ENCODE data around the gene SPSB3.

The SPSB3 gene

GRCh38 chr16:1790261-1790610 lies 7.9 kb upstream of the SPSB3 start:
- in situ Hi-C loops (cut with MboI; ENCODE audit: low sequenced_read_pairs): no loop called here

GRCh38 chr16:1789643-1790045 lies 7.3 kb upstream of the SPSB3 start:
- in situ Hi-C loops (cut with MboI; ENCODE audit: low sequenced_read_pairs): no loop called here

GRCh38 chr16:1788708-1789100 lies 6.3 kb upstream of the SPSB3 start:
- in situ Hi-C loops (cut with MboI; ENCODE audit: low sequenced_read_pairs): no loop called here

- in situ Hi-C loops (cut with MboI; ENCODE audit: low sequenced_read_pairs): no loop called here
Measured at GRCh38 chr16:1788095-1788707, 5.8 kb upstream of the SPSB3 start.

- in situ Hi-C loops (cut with MboI; ENCODE audit: low sequenced_read_pairs): no loop called here
Measured at GRCh38 chr16:1787322-1788094, 5.1 kb upstream of the SPSB3 start.

GRCh38 chr16:1787056-1787321 lies 4.6 kb upstream of the SPSB3 start:
- in situ Hi-C loops (cut with MboI; ENCODE audit: low sequenced_read_pairs): no loop called here

GRCh38 chr16:1786242-1787055 lies 4.1 kb upstream of the SPSB3 start:
- in situ Hi-C loops (cut with MboI; ENCODE audit: low sequenced_read_pairs): no loop called here

GRCh38 chr16:1785846-1786170 lies 3.4 kb upstream of the SPSB3 start:
- in situ Hi-C loops (cut with MboI; ENCODE audit: low sequenced_read_pairs): no loop called here

- in situ Hi-C loops (cut with MboI; ENCODE audit: low sequenced_read_pairs): no loop called here
Measured at GRCh38 chr16:1784977-1785845, 2.8 kb upstream of the SPSB3 start.

GRCh38 chr16:1781758-1782407 lies 488 bp downstream of the SPSB3 start:
- in situ Hi-C loops (cut with MboI; ENCODE audit: low sequenced_read_pairs): no loop called here

- in situ Hi-C loops (cut with MboI; ENCODE audit: low sequenced_read_pairs): no loop called here
Measured at GRCh38 chr16:1781254-1781653, 1.1 kb downstream of the SPSB3 start.

- in situ Hi-C loops (cut with MboI; ENCODE audit: low sequenced_read_pairs): no loop called here
Measured at GRCh38 chr16:1780677-1781072, 1.7 kb downstream of the SPSB3 start.

GRCh38 chr16:1779741-1780676 lies 2.4 kb downstream of the SPSB3 start:
- in situ Hi-C loops (cut with MboI; ENCODE audit: low sequenced_read_pairs): no loop called here

- in situ Hi-C loops (cut with MboI; ENCODE audit: low sequenced_read_pairs): no loop called here
Measured at GRCh38 chr16:1779234-1779701, 3.1 kb downstream of the SPSB3 start.

- in situ Hi-C loops (cut with MboI; ENCODE audit: low sequenced_read_pairs): no loop called here
Measured at GRCh38 chr16:1778200-1779179, 3.9 kb downstream of the SPSB3 start.

- in situ Hi-C loops (cut with MboI; ENCODE audit: low sequenced_read_pairs): no loop called here
Measured at GRCh38 chr16:1777375-1778199, 4.8 kb downstream of the SPSB3 start.

- in situ Hi-C loops (cut with MboI; ENCODE audit: low sequenced_read_pairs): no loop called here
Measured at GRCh38 chr16:1776991-1777374, 5.4 kb downstream of the SPSB3 start.

- in situ Hi-C loops (cut with MboI; ENCODE audit: low sequenced_read_pairs): no loop called here
Measured at GRCh38 chr16:1776672-1776955, 5.8 kb downstream of the SPSB3 start.

All from HL-60/S4 (cell line).